ENCODE data around the gene ITIH1.

The ITIH1 gene

GRCh38 chr3:52838561-52839267 lies 61.3 kb downstream of the ITIH1 start:
- H3K4me3 ChIP-seq (replicated peaks; ENCODE audit: low read depth, low read length), result no peak overlapping the region
- TF ChIP-seq CTCF (IDR thresholded peaks at IDR 0.05; ENCODE audit: low read depth, low read length, missing control alignments), result no peak
- DNase-seq (ENCODE audit: extremely low read depth, low read depth), result no peak

GRCh38 chr3:52839268-52839575 lies 61.8 kb downstream of the ITIH1 start:
- no peak for TF ChIP-seq CTCF (IDR thresholded peaks at IDR 0.05; ENCODE audit: low read depth, low read length, missing control alignments)
- no peak overlapping the region for H3K4me3 ChIP-seq (replicated peaks; ENCODE audit: low read depth, low read length)
- no peak for DNase-seq (ENCODE audit: extremely low read depth, low read depth)

GRCh38 chr3:52839892-52840545 lies 62.6 kb downstream of the ITIH1 start:
- H3K4me3 ChIP-seq (replicated peaks; ENCODE audit: low read depth, low read length), result no peak overlapping the region
- no peak for DNase-seq (ENCODE audit: extremely low read depth, low read depth)
- TF ChIP-seq CTCF (IDR thresholded peaks at IDR 0.05; ENCODE audit: low read depth, low read length, missing control alignments), result no peak

- no peak overlapping the region for H3K4me3 ChIP-seq (replicated peaks; ENCODE audit: low read depth, low read length)
- TF ChIP-seq CTCF (IDR thresholded peaks at IDR 0.05; ENCODE audit: low read depth, low read length, missing control alignments), result no peak
- DNase-seq (ENCODE audit: extremely low read depth, low read depth), result no peak
Measured at GRCh38 chr3:52841211-52841980, 64.0 kb downstream of the ITIH1 start.
